Mucosa of gallbladder (tissue), 1 donor: ENCODE data around the gene CDC27. TPM values are rescaled to one million over a fixed set of nuclear protein-coding genes. Genes with fewer than 3 reads are reported as not detected.
"Not testable (repeated sequence)": the region's sequence is repeated elsewhere in the genome, so short reads cannot be mapped to it uniquely, and the experiment has no call there.

Source experiments
- DNase-seq: peaks from one replicate; pipeline ENCODE4 v3.0.0-alpha.2; 2020; ENCODE audit warnings: low spot score
- total RNA-seq: library from RNA; stranded (reverse); gene quantifications from one replicate; pipeline ENCODE4 v1.2.1, GENCODE V29; 2021
- donor health status: DM: no; HTN: no; CAD: no.

CDC27 gene
- 75.2 TPM for total RNA-seq

- peak; percentile 100 for DNase-seq
Measured at GRCh38 chr17:47188876-47189731, at the start of gene CDC27. Gene CDC27, minus strand, starts transcription at chr17:47189295. Its CDS starts 123 bp downstream, at chr17:47189172.

GRCh38 chr17:47238321-47239010, 49.4 kb upstream of the CDC27 start:
- no peak for DNase-seq

GRCh38 chr17:47237841-47238240, 48.7 kb upstream of the CDC27 start:
- DNase-seq, result no peak

- DNase-seq, result no peak
Measured at GRCh38 chr17:47235923-47236322, 46.8 kb upstream of the CDC27 start.

- no peak for DNase-seq
Measured at GRCh38 chr17:47235506-47235905, 46.4 kb upstream of the CDC27 start.

GRCh38 chr17:47232465-47232864, 43.4 kb upstream of the CDC27 start:
- DNase-seq, result no peak

GRCh38 chr17:47231866-47232265, 42.8 kb upstream of the CDC27 start:
- DNase-seq, result no peak

GRCh38 chr17:47231334-47231733, 42.2 kb upstream of the CDC27 start:
- DNase-seq, result no peak

- DNase-seq, result no peak
Measured at GRCh38 chr17:47230864-47231263, 41.8 kb upstream of the CDC27 start.

GRCh38 chr17:47229535-47230443, 40.7 kb upstream of the CDC27 start:
- peak; percentile 91 for DNase-seq

- DNase-seq, result no peak
Measured at GRCh38 chr17:47227862-47228261, 38.8 kb upstream of the CDC27 start.

GRCh38 chr17:47225911-47226688, 37.0 kb upstream of the CDC27 start:
- DNase-seq, result no peak

GRCh38 chr17:47225436-47225858, 36.4 kb upstream of the CDC27 start:
- DNase-seq, result peak; percentile 78

- DNase-seq, result no peak
Measured at GRCh38 chr17:47224966-47225365, 35.9 kb upstream of the CDC27 start.

GRCh38 chr17:47224077-47224476, 35.0 kb upstream of the CDC27 start:
- DNase-seq, result not testable (repeated sequence)

- DNase-seq, result peak; percentile 51
Measured at GRCh38 chr17:47223460-47223859, 34.4 kb upstream of the CDC27 start.

- no peak for DNase-seq
Measured at GRCh38 chr17:47223007-47223406, 33.9 kb upstream of the CDC27 start.

- DNase-seq, result no peak
Measured at GRCh38 chr17:47222047-47222446, 33.0 kb upstream of the CDC27 start.

- DNase-seq, result no peak
Measured at GRCh38 chr17:47221154-47221553, 32.1 kb upstream of the CDC27 start.

GRCh38 chr17:47220531-47220999, 31.5 kb upstream of the CDC27 start:
- no peak for DNase-seq
